ENCODE data around the gene RALGPS2. TPM values are rescaled to one million over a fixed set of nuclear protein-coding genes. Genes with fewer than 3 reads are reported as not detected.
A peak's percentile ranks its signal among the peaks of the same experiment; 100 is the strongest.

RALGPS2 gene
- total RNA-seq, 1 experiment from 2014 or later, result 12.7 TPM

DNA sequence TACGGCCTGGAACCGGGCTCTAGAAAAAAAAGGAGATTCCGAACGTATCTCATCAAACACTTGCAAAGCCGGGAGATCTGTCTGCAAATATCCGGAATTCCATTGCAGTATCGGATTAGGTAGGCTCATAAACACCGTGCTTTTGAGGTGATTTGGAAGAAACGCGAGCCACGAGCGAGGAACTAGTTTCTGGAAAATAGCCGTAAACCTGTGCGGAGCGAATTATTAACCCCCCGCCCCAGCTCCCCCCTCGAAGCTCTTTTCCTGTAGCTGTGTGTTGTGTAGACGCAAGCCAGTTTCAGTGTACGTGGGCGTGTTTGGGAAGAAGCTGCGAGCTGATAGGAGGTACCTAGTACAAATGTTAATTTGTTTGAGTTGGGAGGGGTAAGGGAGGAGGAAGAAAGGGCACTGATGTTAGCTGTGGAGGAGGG, 1.1 kb downstream of the RALGPS2 start:
- intact Hi-C loops (cut with micrococcal nuclease; ENCODE audit: unreplicated experiment), result no loop called here
- BruUV-seq (replicated peaks), result no TSS peak
- no peak for TF ChIP-seq EZH2 (IDR thresholded peaks at IDR 0.05; ENCODE audit: borderline replicate concordance, low read depth, low read length, poor library complexity, severe bottlenecking)
- TF ChIP-seq, protein P1, sequence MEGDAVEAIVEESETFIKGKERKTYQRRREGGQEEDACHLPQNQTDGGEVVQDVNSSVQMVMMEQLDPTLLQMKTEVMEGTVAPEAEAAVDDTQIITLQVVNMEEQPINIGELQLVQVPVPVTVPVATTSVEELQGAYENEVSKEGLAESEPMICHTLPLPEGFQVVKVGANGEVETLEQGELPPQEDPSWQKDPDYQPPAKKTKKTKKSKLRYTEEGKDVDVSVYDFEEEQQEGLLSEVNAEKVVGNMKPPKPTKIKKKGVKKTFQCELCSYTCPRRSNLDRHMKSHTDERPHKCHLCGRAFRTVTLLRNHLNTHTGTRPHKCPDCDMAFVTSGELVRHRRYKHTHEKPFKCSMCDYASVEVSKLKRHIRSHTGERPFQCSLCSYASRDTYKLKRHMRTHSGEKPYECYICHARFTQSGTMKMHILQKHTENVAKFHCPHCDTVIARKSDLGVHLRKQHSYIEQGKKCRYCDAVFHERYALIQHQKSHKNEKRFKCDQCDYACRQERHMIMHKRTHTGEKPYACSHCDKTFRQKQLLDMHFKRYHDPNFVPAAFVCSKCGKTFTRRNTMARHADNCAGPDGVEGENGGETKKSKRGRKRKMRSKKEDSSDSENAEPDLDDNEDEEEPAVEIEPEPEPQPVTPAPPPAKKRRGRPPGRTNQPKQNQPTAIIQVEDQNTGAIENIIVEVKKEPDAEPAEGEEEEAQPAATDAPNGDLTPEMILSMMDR (conservative IDR thresholded peaks at IDR 0.05; ENCODE audit: low read depth, low read length), result no peak

DNA sequence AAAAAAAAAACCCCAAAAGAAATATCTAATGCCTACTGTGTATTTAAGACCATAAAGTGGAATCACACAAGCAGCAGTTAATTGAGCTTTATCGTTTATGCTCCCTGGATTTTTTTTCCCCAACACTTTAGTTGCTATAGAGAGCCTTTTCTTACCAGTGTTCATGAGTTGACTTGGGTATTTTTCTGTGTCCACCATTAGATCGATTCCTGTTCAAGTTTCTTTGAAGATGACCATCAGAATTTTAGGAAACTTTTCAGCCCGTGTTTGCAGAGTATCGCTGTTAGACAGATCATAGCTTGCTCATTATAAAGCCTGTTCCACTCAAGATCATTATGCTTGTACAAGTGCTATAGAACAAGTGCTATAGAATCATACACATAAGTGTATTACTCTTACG, 1.5 kb downstream of the RALGPS2 start:
- Histone ChIP-seq H3K4me3 (ENCODE audit: low read depth, low read length, poor library complexity, severe bottlenecking) (peak overlapping the region; percentile 92), H3K27me3 (replicated peaks; ENCODE audit: insufficient read depth, low read depth, low read length, poor library complexity) (peaks cover 15% of the 10 kb centered on the region), H3K27ac (ENCODE audit: low read depth, low read length, poor library complexity, severe bottlenecking) (no peak overlapping the region), H3K4me1 (ENCODE audit: insufficient read depth, low read length, poor library complexity, severe bottlenecking) (no peaks in the 10 kb centered on the region), H3K36me3 (ENCODE audit: insufficient read depth, low read length, poor library complexity, severe bottlenecking) (no peaks in the 10 kb centered on the region), H3K9me3 (ENCODE audit: low read depth, low read length, poor library complexity, severe bottlenecking) (no peaks in the 10 kb centered on the region)
- no peak for TF ChIP-seq EZH2 (IDR thresholded peaks at IDR 0.05; ENCODE audit: borderline replicate concordance, low read depth, low read length, poor library complexity, severe bottlenecking)
- TF ChIP-seq, protein P1 (conservative IDR thresholded peaks at IDR 0.05; ENCODE audit: low read depth, low read length), result no peak
- ChIA-PET CTCF (no interaction called here), POLR2A (ENCODE audit: low non-redundant PET) (no interaction called here)
- BruUV-seq (replicated peaks), result TSS peak; percentile 46
- intact Hi-C loops (cut with micrococcal nuclease; ENCODE audit: unreplicated experiment), result no loop called here
- no peak for DNase-seq (ENCODE audit: low spot score)

More for the DNA sequence above, 1.1 kb downstream of the RALGPS2 start:
- POLR2A ChIA-PET (ENCODE audit: low non-redundant PET), result no interaction called here
- CTCF ChIA-PET, result no interaction called here
- Histone ChIP-seq H3K36me3 (ENCODE audit: insufficient read depth, low read length, poor library complexity, severe bottlenecking) (no peaks in the 10 kb centered on the region), H3K4me3 (ENCODE audit: low read depth, low read length, poor library complexity, severe bottlenecking) (peak overlapping the region; percentile 92), H3K27me3 (replicated peaks; ENCODE audit: insufficient read depth, low read depth, low read length, poor library complexity) (peaks cover 15% of the 10 kb centered on the region), H3K9me3 (ENCODE audit: low read depth, low read length, poor library complexity, severe bottlenecking) (no peaks in the 10 kb centered on the region), H3K27ac (ENCODE audit: low read depth, low read length, poor library complexity, severe bottlenecking) (peak overlapping the region; percentile 61), H3K4me1 (ENCODE audit: insufficient read depth, low read length, poor library complexity, severe bottlenecking) (no peaks in the 10 kb centered on the region)
- DNase-seq (ENCODE audit: low spot score), result peak; percentile 78

DNA sequence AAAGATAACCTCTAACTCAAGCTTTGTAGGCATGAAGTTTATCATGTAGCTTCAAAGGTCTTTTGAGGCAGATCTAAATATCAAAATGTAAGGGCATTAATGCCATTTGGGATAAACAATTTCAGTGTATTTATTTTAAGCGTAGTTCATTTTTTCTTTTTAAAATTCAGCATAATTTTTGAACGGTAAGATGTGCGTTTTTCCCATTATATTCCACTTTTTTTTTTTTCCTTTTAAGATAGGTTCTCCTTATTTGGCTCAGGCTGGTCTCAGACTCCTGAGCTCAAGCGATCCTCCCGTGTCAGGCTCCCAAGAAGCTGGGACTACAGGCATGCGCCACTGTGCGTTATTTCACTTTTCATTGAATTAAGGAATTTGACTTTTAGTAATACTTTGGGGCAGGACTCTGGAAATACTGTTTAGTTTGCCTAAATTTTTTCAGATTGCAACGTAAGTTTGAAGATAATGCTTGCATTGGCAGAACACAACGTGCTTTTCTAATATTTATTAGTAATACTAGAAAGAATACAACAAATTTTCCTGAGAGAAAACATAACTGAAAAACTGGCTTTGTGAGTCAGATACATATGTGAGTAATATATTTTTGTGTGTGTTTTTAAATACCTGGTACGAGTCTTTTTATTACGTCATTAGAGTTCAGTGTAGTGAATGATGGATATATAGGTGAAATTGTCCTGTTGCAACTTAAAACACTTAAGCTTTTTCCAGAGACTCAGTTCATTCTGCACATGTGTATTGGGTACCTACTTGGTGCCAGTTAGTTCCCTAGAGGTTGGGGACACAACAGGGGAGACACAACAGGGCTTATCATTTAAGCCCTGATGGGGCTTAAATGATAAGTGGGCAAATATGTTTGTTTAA, 2.2 kb downstream of the RALGPS2 start:
- POLR2A ChIA-PET (ENCODE audit: low non-redundant PET), result no interaction called here
- Histone ChIP-seq H3K27ac (ENCODE audit: low read depth, low read length, poor library complexity, severe bottlenecking) (no peak overlapping the region), H3K4me1 (ENCODE audit: insufficient read depth, low read length, poor library complexity, severe bottlenecking) (no peaks in the 10 kb centered on the region), H3K9me3 (ENCODE audit: low read depth, low read length, poor library complexity, severe bottlenecking) (no peaks in the 10 kb centered on the region), H3K4me3 (ENCODE audit: low read depth, low read length, poor library complexity, severe bottlenecking) (no peak overlapping the region), H3K27me3 (replicated peaks; ENCODE audit: insufficient read depth, low read depth, low read length, poor library complexity) (peaks cover 15% of the 10 kb centered on the region), H3K36me3 (ENCODE audit: insufficient read depth, low read length, poor library complexity, severe bottlenecking) (no peaks in the 10 kb centered on the region)
- DNase-seq (ENCODE audit: low spot score), result no peak
- CTCF ChIA-PET, result no interaction called here
- intact Hi-C loops (cut with micrococcal nuclease; ENCODE audit: unreplicated experiment), result no loop called here
- no TSS peak for BruUV-seq (replicated peaks)
- TF ChIP-seq, protein P1 (conservative IDR thresholded peaks at IDR 0.05; ENCODE audit: low read depth, low read length), result no peak
- TF ChIP-seq EZH2 (IDR thresholded peaks at IDR 0.05; ENCODE audit: borderline replicate concordance, low read depth, low read length, poor library complexity, severe bottlenecking), result no peak

All from A673 (cell line).